ENCODE results near the gene PKNOX1.
"Not testable (repeated sequence)": the region's sequence is repeated elsewhere in the genome, so short reads cannot be mapped to it uniquely, and the experiment has no call there.

The PKNOX1 gene

DNA sequence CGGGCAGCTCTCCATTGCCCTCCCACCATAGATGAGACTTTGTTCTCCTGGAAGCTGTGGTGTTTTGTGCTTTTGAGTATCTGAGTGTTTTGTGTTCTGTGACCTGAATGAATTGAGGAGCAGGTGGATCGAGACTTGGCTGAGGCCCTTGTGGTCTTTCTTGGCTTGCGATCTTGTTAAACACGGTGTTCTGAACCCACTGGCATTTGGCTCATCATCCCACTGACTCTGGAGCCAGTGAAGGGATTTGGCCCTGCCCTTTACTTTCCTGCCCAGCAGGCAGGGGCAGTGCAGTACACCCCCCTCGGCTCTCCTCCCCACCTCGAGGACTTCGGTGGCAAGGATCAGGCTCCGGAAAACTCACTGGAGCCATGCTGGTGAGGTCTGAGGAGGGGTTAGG lies 30.6 kb downstream of the PKNOX1 start:
- no peak overlapping the region for H3K27ac ChIP-seq
- intact Hi-C loops (cut with DNase I; ENCODE audit: low total_unique reads), result loop anchor here (5.0 kb wide), 1 partner anchor 668 kb away; no protein-coding TSS in a partner anchor
- DNase-seq, result peak in 1 of 2 donors; percentile 23

DNA sequence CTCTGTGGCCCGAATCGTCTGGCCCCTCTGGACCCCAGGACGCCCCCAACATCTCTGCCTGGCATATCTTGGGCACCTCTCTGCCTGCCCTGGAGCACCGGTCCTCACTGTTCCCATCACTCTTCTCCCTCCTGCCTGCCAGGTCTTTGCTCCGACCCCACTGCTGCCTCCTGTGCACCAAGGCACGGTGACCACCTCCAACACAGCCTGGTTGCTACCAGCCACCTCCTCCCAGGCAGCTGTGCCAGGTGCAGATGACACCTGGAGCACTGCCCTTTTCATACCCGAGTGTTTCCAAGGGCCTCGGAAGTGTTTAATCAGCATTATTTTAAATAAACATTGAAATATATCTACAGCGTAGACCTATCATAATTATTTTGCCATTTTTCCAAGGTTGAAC lies 31.3 kb downstream of the PKNOX1 start:
- peaks cover 0 to 11% (median 9%) of the 10 kb centered on the region in 4 donors for H3K4me1 ChIP-seq
- no peak overlapping the region for H3K4me3 ChIP-seq
- H3K27ac ChIP-seq, result no peak overlapping the region
- H3K36me3 ChIP-seq, result peaks cover 21 to 44% (median 36%) of the 10 kb centered on the region in 3 donors
- intact Hi-C loops (cut with DNase I; ENCODE audit: low total_unique reads), result no loop called here
- no peaks in the 10 kb centered on the region for H3K9me3 ChIP-seq
- TF ChIP-seq, protein P1, sequence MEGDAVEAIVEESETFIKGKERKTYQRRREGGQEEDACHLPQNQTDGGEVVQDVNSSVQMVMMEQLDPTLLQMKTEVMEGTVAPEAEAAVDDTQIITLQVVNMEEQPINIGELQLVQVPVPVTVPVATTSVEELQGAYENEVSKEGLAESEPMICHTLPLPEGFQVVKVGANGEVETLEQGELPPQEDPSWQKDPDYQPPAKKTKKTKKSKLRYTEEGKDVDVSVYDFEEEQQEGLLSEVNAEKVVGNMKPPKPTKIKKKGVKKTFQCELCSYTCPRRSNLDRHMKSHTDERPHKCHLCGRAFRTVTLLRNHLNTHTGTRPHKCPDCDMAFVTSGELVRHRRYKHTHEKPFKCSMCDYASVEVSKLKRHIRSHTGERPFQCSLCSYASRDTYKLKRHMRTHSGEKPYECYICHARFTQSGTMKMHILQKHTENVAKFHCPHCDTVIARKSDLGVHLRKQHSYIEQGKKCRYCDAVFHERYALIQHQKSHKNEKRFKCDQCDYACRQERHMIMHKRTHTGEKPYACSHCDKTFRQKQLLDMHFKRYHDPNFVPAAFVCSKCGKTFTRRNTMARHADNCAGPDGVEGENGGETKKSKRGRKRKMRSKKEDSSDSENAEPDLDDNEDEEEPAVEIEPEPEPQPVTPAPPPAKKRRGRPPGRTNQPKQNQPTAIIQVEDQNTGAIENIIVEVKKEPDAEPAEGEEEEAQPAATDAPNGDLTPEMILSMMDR (IDR thresholded peaks at IDR 0.05), result no peak
- no peaks in the 10 kb centered on the region for H3K27me3 ChIP-seq
- peak in 1 of 2 donors; percentile 61 for DNase-seq

More for the DNA sequence above, 30.6 kb downstream of the PKNOX1 start:
- H3K27me3 ChIP-seq, result no peaks in the 10 kb centered on the region
- peaks cover 0 to 4% (median 0%) of the 10 kb centered on the region in 3 donors for H3K9me3 ChIP-seq
- H3K4me1 ChIP-seq, result peaks cover 0 to 12% (median 10%) of the 10 kb centered on the region in 4 donors
- no peak overlapping the region for H3K4me3 ChIP-seq
- peaks cover 21 to 41% (median 31%) of the 10 kb centered on the region in 3 donors for H3K36me3 ChIP-seq
- TF ChIP-seq, protein P1 (IDR thresholded peaks at IDR 0.05), result no peak

DNA sequence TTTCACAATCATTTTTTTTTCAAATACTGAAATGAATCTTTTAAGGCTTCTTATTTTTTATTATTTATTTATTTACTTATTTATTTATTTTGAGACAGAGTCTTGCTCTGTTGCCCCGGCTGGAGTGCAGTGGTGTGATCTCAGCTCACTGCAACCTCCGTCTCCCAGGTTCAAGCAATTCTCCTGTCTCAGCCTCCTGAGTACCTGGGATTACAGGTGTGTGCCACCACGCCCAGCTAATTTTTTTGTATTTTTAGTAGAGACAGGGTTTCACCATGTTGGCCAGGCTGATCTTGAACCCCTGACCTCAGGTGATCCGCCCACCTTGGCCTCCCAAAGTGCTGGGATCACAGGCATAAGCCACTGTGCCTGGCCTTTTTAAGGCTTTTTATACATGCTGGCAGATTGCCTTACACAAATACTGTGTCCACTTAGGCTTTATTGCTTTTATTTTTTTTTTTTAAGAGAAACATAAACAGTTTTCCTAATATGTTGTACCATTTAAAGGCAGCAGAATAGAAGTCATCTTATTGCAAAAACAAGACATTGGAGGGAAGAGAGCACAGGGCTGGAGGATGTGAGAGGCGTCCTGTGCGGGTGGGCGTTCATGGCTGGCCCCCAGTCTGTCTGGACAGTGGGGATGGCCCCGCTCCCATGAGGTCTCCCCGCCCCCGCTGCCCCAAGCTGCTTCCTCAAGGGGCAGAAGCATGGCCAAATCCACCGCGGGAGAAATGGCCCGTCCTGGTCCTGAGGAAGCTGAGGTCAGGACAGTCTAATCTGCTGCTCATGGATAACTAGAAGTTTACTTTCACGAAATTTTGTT lies 31.9 kb downstream of the PKNOX1 start:
- H3K36me3 ChIP-seq, result peaks cover 21 to 50% (median 42%) of the 10 kb centered on the region in 3 donors
- intact Hi-C loops (cut with DNase I; ENCODE audit: low total_unique reads); H3K27ac ChIP-seq; H3K4me3 ChIP-seq; H3K4me1 ChIP-seq; H3K9me3 ChIP-seq; H3K27me3 ChIP-seq; DNase-seq: not testable (repeated sequence)

DNA sequence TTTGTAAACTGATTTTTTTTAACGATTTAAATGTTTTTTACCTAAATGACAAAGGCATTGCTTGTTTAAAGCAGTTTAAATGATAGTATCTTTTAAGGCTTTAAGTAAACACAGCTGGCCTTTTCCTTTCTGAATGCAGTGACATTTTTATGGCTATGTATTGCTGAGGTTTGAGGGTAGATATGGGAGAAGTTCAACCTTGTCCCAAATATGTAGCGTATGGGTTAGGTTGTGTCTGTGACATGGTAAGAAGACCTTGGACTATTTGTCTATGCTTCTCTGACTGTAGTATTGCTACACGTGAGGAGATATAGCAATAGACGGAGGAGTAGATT lies 32.5 kb downstream of the PKNOX1 start:
- intact Hi-C loops (cut with DNase I; ENCODE audit: low total_unique reads), result no loop called here
- Histone ChIP-seq H3K9me3 (no peaks in the 10 kb centered on the region), H3K27ac (no peak overlapping the region), H3K4me1 (no peaks in the 10 kb centered on the region), H3K27me3 (no peaks in the 10 kb centered on the region), H3K36me3 (peaks cover 23 to 56% (median 48%) of the 10 kb centered on the region in 3 donors), H3K4me3 (no peak overlapping the region)
- DNase-seq, result no peak
- TF ChIP-seq, protein P1 (IDR thresholded peaks at IDR 0.05), result no peak

DNA sequence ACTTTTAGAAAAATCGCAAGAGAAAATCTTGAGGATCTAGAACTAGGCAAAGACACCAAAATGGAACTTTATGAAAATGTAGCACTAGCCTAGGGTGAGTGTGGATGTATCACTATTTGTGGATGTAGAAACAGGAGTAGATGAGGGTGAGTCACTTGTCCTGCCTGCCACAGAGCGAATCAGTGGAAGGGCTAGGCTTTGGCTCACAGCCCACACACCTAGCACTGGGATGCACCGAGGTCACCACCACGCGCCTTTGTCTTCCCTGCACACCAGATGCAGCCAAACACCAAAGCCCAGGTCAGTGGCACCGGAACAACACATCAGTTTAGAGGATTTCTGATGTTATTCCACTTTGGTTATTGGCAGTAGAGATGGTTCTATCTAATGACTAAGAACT lies 38.2 kb downstream of the PKNOX1 start:
- Histone ChIP-seq H3K36me3 (peaks cover 48 to 77% (median 72%) of the 10 kb centered on the region in 3 donors), H3K4me1 (no peaks in the 10 kb centered on the region), H3K27me3 (no peaks in the 10 kb centered on the region), H3K4me3 (no peak overlapping the region), H3K9me3 (no peaks in the 10 kb centered on the region), H3K27ac (no peak overlapping the region)
- no peak for DNase-seq
- intact Hi-C loops (cut with DNase I; ENCODE audit: low total_unique reads), result no loop called here
- TF ChIP-seq, protein P1 (IDR thresholded peaks at IDR 0.05), result no peak

DNA sequence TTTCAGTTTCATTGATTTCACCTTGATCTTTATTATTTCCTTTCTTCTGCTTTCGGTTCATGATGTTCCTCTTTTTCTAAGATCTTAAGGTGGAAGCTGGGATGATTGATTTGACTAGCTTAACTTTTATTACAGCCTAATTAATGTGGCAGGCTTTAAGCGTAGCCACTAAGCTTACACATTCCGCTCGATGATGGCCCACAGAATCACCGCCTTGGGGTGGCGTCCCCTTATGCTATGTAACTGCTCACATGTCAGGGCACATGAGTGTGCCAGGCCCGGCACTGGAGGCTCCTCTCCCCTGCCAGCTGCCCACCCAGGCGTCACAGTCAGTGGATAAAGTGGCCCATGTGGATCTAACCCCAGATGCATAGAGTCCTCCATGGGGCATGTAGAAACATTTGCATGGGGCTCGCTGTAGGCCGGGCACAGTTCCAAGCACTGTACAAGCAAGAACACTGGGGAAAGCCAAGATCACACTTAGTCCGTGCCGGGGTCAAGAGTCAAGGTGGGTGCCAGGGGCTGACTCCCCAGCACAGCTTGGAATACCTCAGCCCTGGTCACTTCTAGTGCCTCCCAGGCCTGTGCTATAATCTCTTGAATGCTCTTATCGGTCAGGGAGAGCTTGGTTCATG lies 41.7 kb downstream of the PKNOX1 start:
- Histone ChIP-seq H3K4me3 (no peak overlapping the region), H3K36me3 (peaks cover 46 to 72% (median 68%) of the 10 kb centered on the region in 3 donors), H3K27ac (no peak overlapping the region), H3K9me3 (no peaks in the 10 kb centered on the region), H3K27me3 (no peaks in the 10 kb centered on the region), H3K4me1 (no peaks in the 10 kb centered on the region)
- intact Hi-C loops (cut with DNase I; ENCODE audit: low total_unique reads), result no loop called here
- TF ChIP-seq, protein P1 (IDR thresholded peaks at IDR 0.05), result no peak
- no peak for DNase-seq

Data from tibial artery (tissue), 4 donors.